Peyer's patch (tissue), 4 donors: ENCODE data around the gene ARHGAP24. TPM values are rescaled to one million over a fixed set of nuclear protein-coding genes. Genes with fewer than 3 reads are reported as not detected.

Experiments used
- DNase-seq, 3 donors: peaks; one replicate each; pipeline ENCODE4 v3.0.0-alpha.2; 2017 to 2019
- H3K27ac ChIP-seq, 4 donors: fragments of 200-600 bp; sonication (generic); one replicate each; pipeline ENCODE4 v1.5.1; 2016 to 2019
- H3K27me3 ChIP-seq, 2 donors: fragments of 200-600 bp; sonication (generic); one replicate each; pipeline ENCODE4 v1.5.1; 2019
- H3K36me3 ChIP-seq, 3 donors: fragments of 200-600 bp; sonication (generic); one replicate each; pipeline ENCODE4 v1.5.1; 2016 to 2019
- H3K4me1 ChIP-seq, 4 donors: fragments of 200-600 bp; sonication (generic); one replicate each; pipeline ENCODE4 v1.5.1; 2016 to 2019
- H3K4me3 ChIP-seq, 4 donors: fragments of 200-600 bp; sonication (generic); 1 replicate in 3 of 4; 2 replicates in 1 of 4; pipeline ENCODE4 v1.5.1; 2016 to 2019; ENCODE audit warnings: mild to moderate bottlenecking in 1 of 4
- H3K9me3 ChIP-seq, 4 donors: fragments of 200-600 bp; sonication (generic); one replicate each; pipeline ENCODE4 v1.5.1; 2016 to 2019; ENCODE audit warnings: mild to moderate bottlenecking in 1 of 4
- POLR2A ChIP-seq, 2 donors: fragments of 450-650 bp; IDR thresholded peaks; one replicate each; pipeline ENCODE4 v1.5.1; 2017; ENCODE audit warnings: antibody characterized with exemption in 2 of 2, mild to moderate bottlenecking in 2 of 2, moderate library complexity in 2 of 2
- total RNA-seq, 4 donors: library from RNA; depleted of rRNA; stranded (reverse); fragments of >200 nt; gene quantifications; one replicate each; pipeline ENCODE4 v1.1.0, GENCODE V29; 2016
- TF ChIP-seq, protein P1 (sequence below), 6 experiments: fragments of 450-650 bp in 4 of 6; fragments of 200-600 bp in 2 of 6; sonication (generic) in 1 of 6; IDR thresholded peaks; one replicate each; pipeline ENCODE4 v1.5.1; 2017 to 2019; ENCODE audit warnings: antibody characterized with exemption in 6 of 6, mild to moderate bottlenecking in 3 of 6, moderate library complexity in 1 of 6

Gene ARHGAP24
- total RNA-seq, 4 donors from 2014 or later = 4.7 to 330 (median 20.0) TPM

DNA sequence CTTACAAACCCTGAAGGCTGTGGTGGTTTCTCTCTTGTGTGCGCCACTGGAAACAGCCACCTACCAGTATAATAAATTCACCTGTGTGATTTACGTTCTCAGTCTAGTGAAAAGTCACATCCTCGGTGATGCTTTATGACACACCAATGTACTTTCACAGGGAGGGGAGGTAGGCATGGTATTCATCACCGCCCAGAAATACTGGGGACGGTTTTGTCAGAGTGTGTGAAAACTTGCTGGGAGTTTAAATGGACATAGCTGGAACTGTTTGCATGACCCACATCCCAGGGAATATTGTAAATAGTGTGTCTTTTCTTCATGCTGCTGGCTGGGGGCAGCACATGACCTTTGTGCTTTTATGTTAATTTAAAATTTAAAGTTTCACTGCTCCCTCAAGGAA, 463.1 kb downstream of the ARHGAP24 start:
- Histone ChIP-seq H3K9me3 (no peaks in the 10 kb centered on the region), H3K36me3 (no peaks in the 10 kb centered on the region), H3K27ac (no peak overlapping the region), H3K27me3 (no peaks in the 10 kb centered on the region), H3K4me1 (no peaks in the 10 kb centered on the region), H3K4me3 (no peak overlapping the region)
- no peak for DNase-seq
- TF ChIP-seq, protein P1, sequence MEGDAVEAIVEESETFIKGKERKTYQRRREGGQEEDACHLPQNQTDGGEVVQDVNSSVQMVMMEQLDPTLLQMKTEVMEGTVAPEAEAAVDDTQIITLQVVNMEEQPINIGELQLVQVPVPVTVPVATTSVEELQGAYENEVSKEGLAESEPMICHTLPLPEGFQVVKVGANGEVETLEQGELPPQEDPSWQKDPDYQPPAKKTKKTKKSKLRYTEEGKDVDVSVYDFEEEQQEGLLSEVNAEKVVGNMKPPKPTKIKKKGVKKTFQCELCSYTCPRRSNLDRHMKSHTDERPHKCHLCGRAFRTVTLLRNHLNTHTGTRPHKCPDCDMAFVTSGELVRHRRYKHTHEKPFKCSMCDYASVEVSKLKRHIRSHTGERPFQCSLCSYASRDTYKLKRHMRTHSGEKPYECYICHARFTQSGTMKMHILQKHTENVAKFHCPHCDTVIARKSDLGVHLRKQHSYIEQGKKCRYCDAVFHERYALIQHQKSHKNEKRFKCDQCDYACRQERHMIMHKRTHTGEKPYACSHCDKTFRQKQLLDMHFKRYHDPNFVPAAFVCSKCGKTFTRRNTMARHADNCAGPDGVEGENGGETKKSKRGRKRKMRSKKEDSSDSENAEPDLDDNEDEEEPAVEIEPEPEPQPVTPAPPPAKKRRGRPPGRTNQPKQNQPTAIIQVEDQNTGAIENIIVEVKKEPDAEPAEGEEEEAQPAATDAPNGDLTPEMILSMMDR (IDR thresholded peaks at IDR 0.05) = no peak
- TF ChIP-seq POLR2A (IDR thresholded peaks at IDR 0.05) = no peak

DNA sequence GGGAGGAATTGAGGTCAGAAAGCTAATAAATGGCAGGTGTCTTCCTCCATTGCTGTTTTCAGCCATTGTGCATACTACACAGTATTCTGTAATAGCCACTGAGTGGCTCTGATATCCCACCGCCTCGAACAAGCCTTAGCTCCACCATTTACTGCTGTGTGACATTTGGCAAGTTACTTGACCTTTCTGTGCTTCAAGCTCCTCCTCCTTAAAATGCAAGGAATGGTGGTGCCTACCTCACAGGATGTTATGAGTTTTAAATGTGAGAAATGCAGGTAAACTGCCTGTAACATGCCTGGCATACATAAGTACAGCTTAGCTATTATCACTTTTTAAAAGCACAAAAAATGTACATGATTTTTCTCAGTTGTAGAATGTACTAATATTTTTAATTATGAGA, 464.0 kb downstream of the ARHGAP24 start:
- Histone ChIP-seq H3K4me3 (no peak overlapping the region), H3K27me3 (no peaks in the 10 kb centered on the region), H3K4me1 (no peaks in the 10 kb centered on the region), H3K36me3 (no peaks in the 10 kb centered on the region), H3K9me3 (no peaks in the 10 kb centered on the region), H3K27ac (no peak overlapping the region)
- no peak for TF ChIP-seq POLR2A (IDR thresholded peaks at IDR 0.05)
- TF ChIP-seq, protein P1 (IDR thresholded peaks at IDR 0.05) = no peak
- DNase-seq = no peak

DNA sequence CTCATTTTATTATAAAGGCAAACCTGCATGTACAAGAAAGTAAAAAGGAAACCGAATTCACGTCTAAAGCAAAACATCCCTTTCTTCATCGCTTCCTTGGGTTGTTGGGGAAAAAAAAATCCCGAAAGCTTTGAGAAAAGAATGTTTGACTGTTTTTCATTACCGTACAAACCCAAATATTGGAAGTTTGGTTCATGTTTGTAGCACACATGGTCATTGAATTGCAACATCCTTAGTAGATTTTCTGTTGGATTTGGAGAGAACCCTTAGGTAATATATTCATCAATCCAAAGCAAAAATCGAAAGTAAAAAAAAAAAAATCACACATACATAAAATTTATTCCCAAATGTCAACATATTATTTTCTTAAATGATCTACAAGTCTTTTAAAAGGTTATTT, 464.6 kb downstream of the ARHGAP24 start:
- H3K4me1 ChIP-seq = no peaks in the 10 kb centered on the region
- no peaks in the 10 kb centered on the region for H3K36me3 ChIP-seq
- H3K27ac ChIP-seq = no peak overlapping the region
- H3K9me3 ChIP-seq = no peaks in the 10 kb centered on the region
- no peaks in the 10 kb centered on the region for H3K27me3 ChIP-seq
- H3K4me3 ChIP-seq = no peak overlapping the region
- no peak for DNase-seq
- TF ChIP-seq, protein P1 (IDR thresholded peaks at IDR 0.05) = no peak
- TF ChIP-seq POLR2A (IDR thresholded peaks at IDR 0.05) = no peak

DNA sequence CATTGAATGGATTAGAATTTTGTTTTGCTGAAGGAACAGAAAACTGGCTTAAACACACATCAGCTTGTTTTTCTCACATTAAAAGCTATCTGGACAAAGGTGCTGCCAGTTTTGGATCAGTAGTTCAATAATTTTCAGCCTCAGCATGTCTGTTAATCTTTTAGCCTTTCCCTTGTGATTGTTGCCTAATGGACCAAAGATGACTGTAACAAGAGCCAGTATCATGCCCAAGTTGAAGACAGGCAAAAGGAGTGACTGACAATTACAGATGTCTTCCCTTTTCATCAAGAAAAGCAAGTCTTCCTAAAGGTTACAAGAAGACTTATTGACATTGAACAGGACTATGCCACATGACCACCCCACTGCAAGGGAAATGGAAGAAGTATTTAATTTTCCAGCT, 465.2 kb downstream of the ARHGAP24 start:
- no peaks in the 10 kb centered on the region for H3K9me3 ChIP-seq
- H3K27ac ChIP-seq = no peak overlapping the region

DNA sequence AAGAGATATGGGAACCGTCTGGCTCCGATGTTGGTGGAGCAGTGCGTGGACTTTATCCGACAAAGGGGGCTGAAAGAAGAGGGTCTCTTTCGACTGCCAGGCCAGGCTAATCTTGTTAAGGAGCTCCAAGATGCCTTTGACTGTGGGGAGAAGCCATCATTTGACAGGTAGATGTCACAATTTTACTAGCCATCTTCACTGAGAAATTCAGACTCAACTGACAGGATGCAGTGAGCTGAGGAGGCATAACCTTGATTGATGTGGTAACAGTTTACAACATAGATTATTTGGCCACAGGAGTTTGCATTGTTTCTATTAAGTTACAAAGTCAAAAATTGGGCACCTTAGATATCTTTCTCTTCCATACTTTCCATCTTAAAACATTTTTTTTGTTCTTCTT, 467.2 kb downstream of the ARHGAP24 start:
- DNase-seq = no peak
- H3K4me3 ChIP-seq = no peak overlapping the region
- no peak overlapping the region for H3K27ac ChIP-seq
- TF ChIP-seq, protein P1 (IDR thresholded peaks at IDR 0.05) = no peak
- no peak for TF ChIP-seq POLR2A (IDR thresholded peaks at IDR 0.05)
- no peaks in the 10 kb centered on the region for H3K27me3 ChIP-seq
- no peaks in the 10 kb centered on the region for H3K36me3 ChIP-seq
- no peaks in the 10 kb centered on the region for H3K4me1 ChIP-seq
- no peaks in the 10 kb centered on the region for H3K9me3 ChIP-seq

More for the DNA sequence above, 465.2 kb downstream of the ARHGAP24 start:
- TF ChIP-seq, protein P1 (IDR thresholded peaks at IDR 0.05) = no peak
- DNase-seq = no peak
- Histone ChIP-seq H3K4me3 (no peak overlapping the region), H3K36me3 (no peaks in the 10 kb centered on the region), H3K4me1 (no peaks in the 10 kb centered on the region), H3K27me3 (no peaks in the 10 kb centered on the region)

DNA sequence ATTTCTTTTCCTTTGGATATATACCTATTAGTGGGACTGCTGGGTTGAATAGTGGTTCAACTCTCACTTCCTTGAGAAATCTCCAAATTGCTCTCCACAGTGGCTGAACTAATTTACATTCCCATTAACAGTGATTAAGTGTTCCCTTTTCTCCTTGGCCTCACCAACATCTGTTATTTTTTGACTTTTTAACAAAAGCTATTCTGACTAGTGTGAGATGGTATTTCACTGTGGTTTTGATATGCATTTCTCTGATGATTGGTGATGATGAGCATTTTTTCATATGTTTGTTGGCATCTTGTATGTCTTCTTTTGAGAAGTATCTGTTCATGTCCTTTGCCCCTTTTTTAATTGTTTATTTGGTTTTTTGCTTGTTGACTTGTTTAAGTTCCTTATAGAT, 471.9 kb downstream of the ARHGAP24 start:
- Histone ChIP-seq H3K27ac (no peak overlapping the region), H3K4me1 (no peaks in the 10 kb centered on the region)
- TF ChIP-seq, protein P1 (IDR thresholded peaks at IDR 0.05) = no peak
- no peak for TF ChIP-seq POLR2A (IDR thresholded peaks at IDR 0.05)

More for the DNA sequence above, 471.9 kb downstream of the ARHGAP24 start:
- Histone ChIP-seq H3K4me3 (no peak overlapping the region), H3K9me3 (no peaks in the 10 kb centered on the region), H3K36me3 (no peaks in the 10 kb centered on the region), H3K27me3 (no peaks in the 10 kb centered on the region)
- DNase-seq = no peak
